Measurements from ENCODE around the gene TMEM205.

The TMEM205 gene

GRCh38 chr19:11299946-11300810, 45.9 kb downstream of the TMEM205 start:
- DNase-seq (ENCODE audit: low read depth) = no peak

DNA sequence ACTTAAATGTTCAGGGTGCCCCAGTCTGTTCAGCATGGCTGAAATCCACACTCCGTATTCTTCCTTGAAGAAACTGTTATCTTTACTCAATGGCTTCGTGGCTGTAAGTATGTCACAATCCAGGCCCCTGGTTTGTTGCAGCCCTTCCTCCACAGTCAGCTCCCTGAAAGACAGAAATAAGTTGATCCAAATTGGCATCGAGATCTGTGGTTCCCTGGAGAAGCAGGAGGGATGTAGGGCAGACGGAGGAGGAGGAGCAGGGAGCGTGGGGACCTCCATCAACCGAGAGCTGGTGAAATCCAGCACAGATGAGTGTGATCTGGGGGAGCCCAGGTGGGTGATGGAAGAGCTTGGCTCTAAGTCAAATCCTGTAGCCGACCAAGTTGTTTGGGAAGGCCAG, 49.8 kb downstream of the TMEM205 start:
- no peak for DNase-seq (ENCODE audit: low read depth)

DNA sequence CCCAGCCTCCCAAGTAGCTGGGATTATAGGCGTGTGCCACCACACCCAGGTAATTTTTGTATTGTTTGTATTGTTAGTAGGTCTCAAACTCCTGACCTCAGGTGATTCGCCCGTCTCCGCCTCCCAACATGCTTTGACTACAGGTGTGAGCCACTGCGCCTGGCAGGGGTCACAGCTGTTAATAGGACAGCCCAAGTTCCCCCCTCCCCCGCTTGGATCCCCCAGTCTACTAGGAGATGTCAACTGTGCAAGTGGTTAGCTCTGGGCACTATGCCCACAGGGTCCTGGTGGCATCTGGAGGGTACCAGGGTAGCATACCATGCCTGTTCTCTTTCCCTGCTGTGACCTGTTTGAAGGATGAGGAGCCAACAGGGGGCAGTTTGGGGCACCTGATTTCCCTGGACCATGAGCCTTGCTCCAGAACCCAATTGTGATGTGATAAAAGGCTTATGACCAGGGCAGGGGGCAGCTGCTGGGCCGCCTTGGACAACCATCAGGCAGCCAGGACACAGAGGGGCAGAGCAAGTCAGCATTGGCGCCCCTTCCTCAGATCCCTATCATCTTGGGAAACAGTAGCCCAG, 50.3 kb downstream of the TMEM205 start, which contains the start of gene TSPAN16:
TSS of gene TSPAN16 (plus strand) at position 496 of the 581 bp plus-strand sequence. CDS start 138 bp downstream, outside the sequence.
- DNase-seq (ENCODE audit: low read depth) = no peak

GRCh38 chr19:11295180-11295579, 50.9 kb downstream of the TMEM205 start:
- DNase-seq (ENCODE audit: low read depth) = no peak

DNA sequence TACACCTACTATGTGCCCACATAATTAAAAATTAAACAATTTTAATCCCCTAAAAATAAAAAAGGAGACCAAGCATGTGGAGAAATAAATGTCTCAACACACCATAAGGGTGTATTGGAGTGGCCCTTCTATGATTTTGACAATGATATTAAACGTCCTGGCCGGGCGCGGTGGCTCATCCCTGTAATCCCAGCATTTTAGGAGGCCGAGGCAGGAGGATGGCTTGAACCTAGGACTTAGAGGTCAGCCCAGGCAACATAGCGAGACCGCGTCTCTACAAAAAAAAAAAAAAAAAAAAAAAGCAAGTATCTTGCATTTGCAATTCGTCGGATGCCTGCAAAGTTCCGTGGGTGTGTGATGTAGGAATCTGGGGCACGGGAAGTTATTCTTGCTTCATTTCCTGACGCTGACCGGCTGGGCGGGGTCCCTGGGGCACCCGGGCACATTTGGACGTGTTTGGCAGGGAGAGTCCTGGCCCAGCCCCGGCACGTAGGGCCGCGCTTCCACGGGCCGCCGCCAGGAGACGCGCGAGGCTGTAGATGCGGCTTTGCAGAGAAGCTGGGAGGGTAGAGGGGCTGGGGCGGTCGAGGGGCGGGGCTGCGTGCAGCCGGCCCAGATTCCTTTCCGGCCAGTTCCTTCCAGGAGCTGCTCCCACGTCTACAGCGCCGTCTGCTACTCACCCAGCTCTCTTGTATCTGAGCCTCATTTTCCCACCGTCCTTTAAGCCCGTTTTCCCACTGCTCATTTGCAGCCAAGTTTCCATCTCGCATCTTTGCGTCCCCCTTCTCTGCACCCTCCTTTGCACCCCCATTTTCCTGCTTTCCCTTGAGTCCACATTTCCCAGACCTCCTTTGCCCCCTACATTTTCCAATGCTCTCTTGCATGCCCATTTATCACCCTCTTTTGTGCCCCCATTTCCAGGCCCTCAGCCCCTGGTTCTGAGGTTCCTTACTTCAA, 52.4 kb downstream of the TMEM205 start:
- DNase-seq (ENCODE audit: low read depth) = peak; percentile 59

All from stimulated activated CD8-positive, alpha-beta memory T cell treated with anti-CD3 and anti-CD28 coated beads, Interleukin-12 subunit alpha, Interleukin-12 subunit beta, amount 100 ng/mL, for 4 hours (primary cell).